GM19452 (cell line): ENCODE results near the gene CHN2.

Source experiments
- ATAC-seq: cut with Tn5 transposase; IDR thresholded peaks from one replicate; pipeline ENCODE4 v1.9.1; 2021; ENCODE audit not compliant: unreplicated experiment

Gene CHN2

GRCh38 chr7:29422829-29423228 is 228.3 kb downstream of the CHN2 start:
- no peak for ATAC-seq

DNA sequence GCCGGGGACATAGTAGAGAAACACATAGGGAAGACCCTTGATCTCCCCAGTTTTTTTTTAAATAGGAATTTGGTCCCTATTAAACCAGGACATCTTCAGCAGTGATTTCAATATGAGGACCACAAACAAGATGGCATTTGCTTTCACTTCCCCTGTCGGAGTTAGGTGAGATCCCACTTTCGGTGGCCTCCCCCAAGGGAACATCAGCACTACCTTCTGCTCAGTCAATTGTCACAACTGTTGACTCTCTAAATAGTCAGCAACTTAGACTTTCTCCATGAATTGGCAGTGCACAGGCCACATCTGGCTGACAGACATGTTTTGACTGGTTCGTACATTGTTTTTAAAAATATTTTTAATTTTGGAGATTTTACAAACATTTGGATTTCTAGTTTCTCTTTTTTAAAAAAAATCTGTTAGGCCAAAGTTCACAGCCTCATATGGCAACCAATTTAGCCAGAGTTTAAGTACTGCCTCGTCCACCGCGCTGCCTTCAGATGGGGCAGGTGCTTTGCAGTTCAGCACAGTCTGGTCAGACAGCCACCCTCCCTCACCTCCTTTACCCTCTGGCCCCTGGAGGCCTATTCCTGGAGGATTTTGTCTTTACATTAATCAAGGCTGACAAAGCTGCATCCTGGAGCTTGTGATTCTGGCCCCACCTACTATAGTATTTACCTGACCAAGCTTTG is 229.9 kb downstream of the CHN2 start:
- no peak for ATAC-seq

GRCh38 chr7:29424984-29425309 is 230.4 kb downstream of the CHN2 start:
- ATAC-seq: no peak

DNA sequence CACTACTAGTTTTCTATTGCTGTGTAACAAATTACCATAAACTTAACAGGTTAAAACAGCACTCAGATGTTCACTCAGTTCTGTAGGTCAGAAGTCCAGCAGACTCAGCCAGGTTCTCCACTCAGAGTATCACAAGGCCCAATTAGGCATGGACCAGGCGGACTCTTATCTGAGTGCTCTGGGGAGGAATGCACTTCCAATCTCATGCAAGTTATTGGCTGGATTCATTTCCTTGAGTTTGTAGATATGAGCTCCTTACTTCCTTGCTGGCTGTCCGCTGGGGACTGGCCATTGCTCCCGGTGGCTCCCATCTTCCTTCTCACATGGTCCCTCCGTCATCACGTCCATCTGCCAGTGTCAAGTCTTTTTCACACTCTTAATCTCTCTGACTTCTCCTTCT is 232.0 kb downstream of the CHN2 start:
- no peak for ATAC-seq

DNA sequence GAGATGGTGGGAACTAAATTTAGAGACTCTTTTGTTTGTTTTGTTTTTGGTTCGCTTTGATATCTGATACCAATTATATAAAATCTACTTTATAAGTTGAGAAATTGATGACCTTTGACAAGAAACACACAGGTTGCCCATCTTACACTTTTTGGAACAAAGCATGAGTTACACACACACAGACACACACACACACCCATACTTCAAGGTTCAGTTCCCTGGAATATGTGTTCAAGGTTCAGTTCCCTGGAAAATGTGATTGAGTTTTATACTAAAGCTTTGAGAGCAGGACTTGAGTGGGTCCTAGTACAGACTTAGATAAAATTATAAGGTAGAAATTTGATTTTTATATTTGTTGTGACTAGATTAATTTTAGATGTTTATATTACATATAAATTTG is 234.8 kb downstream of the CHN2 start:
- ATAC-seq: no peak

GRCh38 chr7:29430279-29430949 is 235.8 kb downstream of the CHN2 start:
- no peak for ATAC-seq

DNA sequence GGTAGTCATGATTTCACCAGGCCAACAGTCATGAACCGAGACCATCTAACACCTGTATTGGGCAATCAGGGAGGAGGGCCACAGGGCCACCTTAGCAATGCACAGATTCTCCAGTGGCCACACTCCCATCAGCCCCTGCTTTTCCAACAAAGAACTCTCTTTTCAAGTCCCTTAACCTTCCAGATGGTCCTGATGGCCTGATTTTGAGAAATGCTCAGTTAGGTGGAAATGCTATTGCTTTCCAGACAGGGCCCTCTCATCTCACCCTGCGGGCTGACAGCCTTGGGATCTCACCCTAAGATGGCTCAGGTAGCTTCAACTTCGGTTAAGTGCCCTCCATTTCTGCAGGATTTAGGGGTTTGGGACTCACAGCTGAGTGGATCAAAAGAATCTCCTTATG is 237.1 kb downstream of the CHN2 start:
- no peak for ATAC-seq

DNA sequence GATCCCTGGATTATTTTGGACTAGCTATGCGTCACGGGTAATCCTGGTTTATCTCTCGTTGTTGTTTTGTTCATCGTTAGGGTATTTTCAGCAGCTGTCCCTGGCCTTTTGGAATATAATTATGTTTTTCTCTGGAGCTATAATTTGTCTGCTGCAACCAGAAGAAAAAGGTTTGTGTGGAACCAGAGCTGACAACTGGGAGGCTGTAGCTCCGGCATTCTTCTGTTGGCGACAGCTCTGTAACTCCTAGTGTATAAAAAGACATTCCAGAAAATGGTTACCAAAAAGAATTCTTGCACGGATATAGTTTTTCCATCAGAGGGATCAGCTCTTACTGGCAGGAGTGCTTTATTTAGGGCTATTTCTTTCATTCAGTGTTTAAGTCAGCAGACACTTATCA is 238.1 kb downstream of the CHN2 start:
- no peak for ATAC-seq

- no peak for ATAC-seq
These were observed 239.8 kb downstream of the CHN2 start for GRCh38 chr7:29434380-29434768.

DNA sequence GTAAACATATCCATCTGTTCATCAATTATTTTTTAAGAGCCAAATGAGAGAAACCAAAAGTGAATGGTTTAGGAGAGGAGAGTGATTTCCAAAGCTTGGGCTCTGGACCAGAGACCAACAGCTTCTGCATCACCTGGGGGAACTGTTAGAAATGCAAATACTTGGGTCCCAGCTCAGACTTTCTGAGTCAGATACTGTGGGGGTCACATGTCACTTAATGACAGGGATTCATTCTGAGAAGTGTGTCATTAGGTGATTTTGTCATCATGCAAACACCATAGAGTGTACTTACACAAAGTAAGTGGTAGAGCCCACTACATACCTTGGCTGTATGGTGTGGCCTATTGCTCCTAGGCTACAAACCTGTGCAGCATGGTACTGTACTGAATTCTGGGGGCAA is 240.6 kb downstream of the CHN2 start:
- no peak for ATAC-seq

GRCh38 chr7:29435902-29436301 is 241.3 kb downstream of the CHN2 start:
- ATAC-seq: no peak

DNA sequence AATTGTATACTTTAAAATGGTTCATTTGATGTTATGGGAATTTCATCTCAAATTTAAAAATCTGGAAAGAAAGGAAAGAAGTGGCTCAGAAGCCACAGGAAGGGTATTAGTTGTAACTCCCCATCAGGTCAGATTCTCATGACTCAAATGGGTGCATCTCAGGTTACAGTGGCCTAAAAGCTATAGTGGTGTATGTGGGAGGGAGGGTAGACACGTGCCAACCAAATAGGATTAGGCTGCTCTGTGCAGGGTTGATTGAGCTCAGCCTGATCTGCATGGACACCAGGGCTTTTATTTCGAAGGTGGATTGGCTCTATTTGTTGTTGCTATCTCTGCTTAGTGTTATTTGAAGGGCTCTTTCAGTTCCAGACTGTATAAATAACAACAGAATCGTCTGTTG is 247.6 kb downstream of the CHN2 start:
- ATAC-seq: no peak

DNA sequence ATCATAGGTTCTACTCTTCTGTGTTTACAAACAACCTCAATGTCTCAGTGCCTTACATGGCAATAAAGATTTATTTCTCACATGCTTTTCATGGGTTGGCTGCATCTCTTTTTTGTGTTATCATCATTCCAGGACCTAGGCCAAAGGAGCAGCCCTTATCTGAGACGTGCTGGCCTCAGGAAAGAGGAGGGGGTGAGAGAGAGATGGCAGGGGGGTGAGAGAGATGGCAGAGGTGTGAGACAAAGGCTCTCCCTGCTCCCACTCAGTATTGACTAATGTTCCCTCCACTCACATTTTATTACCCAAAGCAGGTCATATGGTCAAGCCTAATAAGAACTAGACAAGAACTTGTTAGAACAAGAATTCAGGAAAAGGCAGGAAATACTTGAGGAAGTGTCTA is 249.0 kb downstream of the CHN2 start:
- no peak for ATAC-seq

DNA sequence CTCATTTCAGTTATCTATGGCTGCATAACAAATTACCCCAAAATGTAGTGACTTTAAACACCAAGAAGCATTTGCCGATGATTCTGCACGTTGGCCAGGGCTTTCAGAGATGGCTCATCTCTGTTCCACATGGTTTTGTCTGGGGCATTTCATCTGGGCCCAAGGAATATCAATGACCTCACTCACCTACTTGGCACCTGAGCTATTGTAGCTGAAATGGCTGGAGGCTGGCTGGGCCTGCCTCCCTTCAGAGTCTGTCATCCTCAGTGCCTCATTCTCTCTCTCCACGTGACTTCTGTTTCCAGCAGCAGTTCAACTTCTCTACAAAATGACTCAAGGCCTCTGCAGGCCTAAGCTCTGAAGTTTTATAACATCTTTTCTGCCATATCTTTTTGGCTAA is 249.7 kb downstream of the CHN2 start:
- ATAC-seq: no peak

DNA sequence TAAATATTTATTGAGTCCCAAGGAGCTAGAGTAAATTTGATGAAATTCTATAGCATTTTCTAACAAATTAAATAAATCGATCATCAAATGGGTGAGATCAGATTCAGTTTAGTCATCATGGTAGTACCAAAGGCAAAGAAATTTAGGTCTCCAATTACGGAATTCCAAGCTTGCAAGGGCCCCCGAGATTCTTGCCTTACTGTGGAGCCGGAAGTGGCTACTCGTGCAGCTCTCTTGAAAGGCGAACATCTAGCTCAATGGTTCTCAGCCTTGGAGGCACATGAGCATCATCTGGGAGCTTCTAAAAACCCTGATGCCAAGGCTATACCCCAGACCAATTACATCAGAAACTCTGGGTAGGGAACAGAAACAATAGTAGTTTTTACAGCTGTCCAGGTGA is 251.2 kb downstream of the CHN2 start:
- no peak for ATAC-seq

GRCh38 chr7:29447828-29448227 is 253.3 kb downstream of the CHN2 start:
- no peak for ATAC-seq

DNA sequence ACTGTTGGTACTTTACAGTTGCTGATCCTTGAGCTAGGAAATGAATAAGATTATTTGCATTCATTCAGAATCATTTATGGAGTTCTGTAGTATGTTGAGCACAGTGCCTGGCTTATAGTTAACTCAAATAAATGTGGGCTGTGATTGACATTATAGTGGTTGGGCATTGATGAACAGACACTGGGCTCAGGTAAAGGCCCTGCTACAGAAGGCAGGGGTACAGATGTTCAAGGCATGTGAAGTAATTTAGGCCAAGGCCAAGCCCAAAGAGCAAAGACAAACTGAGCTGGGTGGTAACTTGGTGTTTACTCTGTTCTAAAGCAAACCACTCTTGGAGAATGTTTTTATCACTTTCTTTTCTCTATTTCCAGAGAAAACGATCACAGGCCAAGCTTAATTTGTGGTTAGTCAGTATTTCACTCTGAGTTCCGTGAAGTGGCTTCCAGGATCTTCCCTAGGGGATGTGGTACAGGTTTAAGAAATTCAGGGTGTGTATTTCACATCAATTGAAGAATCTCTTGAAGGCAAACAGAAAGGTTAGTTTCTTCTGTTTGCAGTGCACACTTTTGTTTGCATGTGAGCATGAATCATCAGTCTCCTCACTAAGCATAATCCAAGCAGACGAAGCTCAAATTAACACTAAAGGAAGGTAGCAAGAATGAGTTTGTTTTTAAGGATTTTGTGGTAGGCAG is 255.1 kb downstream of the CHN2 start:
- ATAC-seq: no peak

DNA sequence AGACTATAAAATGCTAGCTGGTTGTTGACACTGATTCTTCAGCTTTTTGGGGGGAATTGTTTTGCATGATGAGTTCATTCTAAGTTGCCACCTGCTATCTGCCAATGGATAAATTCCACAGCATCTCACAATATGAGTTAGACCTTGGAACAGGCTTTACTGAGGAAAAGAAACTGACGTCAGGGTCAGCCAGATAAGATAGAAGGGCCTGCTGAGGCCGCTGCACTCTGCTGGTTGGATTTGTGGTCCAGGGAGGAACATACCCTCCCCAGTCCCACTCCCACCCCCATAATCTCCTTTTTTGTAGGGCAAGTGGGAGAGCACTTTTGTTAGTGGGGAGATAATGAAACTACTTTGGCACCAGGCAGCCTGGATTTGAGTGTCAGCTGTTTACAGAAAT is 258.4 kb downstream of the CHN2 start:
- ATAC-seq: no peak

- no peak for ATAC-seq
These were observed 259.9 kb downstream of the CHN2 start for GRCh38 chr7:29454464-29454863.

- no peak for ATAC-seq
These were observed 260.4 kb downstream of the CHN2 start for GRCh38 chr7:29454899-29455451.

DNA sequence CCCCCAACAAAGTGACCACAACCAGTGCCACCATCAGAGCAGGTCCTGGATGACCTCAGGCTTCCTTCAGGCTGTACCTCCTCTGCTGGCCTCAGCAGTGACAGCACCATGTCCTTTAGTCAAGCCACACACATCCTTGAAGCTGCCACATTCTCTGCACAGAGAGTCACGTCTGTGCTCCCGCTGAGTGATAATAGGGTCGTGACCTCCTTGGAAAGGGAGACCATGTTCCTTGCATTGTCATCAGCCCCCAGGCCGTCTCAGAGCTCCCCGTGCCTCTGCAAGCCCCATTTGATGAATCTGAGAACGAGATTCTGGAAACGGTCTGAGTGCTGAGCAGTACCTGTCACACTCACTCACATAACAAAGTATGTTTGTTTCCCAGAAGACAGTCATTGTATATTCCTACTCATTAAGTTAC is 262.6 kb downstream of the CHN2 start:
- ATAC-seq: no peak

DNA sequence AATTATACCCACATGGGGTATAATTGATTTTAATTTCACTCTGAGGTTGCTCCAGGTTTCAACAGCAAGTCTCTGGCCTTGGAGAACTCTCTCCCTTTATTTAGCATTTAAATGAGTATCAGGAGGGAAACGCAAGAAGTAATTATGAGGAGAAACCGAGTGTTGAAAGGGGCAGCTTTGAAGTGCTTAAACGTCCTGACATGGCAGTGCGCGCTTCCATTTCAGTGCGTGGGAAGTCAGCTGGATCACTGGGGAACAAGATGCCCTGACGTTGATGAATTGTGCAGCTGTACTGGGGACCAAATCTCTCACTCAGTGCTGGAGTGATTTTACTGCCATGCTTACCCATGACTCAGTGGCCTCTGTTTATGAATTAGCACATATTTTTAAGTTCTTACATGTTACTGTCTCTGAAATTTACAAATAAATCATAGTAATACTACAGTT is 263.0 kb downstream of the CHN2 start:
- no peak for ATAC-seq
